ENCODE data around the gene DLG2. TPM values are rescaled to one million over a fixed set of nuclear protein-coding genes. Genes with fewer than 3 reads are reported as not detected.

DLG2 gene
- total and polyA plus RNA-seq, 2 of the 4 experiments (the other 2 are of a cell fraction) = 0.31 to 0.36 TPM

DNA sequence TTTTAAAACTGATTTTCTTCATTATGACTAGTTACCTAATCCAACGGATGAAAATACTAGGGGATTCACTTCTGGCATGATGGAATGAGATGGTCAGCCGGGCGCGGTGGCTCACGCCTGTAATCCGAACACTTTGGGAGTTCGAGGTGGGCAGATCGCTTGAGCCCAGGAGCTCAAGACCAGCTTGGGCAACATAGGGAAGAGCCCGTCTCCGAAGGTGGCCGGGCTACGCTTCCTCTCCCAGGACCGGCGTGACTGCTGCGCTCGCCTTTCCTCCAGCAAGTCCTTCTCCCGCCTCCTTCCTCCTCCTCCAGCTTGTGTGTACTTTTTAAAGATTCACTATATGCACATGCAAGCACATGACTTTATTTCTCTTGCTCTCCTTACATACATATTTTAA is 1835.6 kb downstream of the DLG2 start:
- ChIA-PET CTCF (no interaction called here), POLR2A (ENCODE audit: unreplicated experiment) (no interaction called here)
- Histone ChIP-seq H3K4ac (ENCODE audit: low read depth, low read length) (no peak overlapping the region), H3K56ac (ENCODE audit: extremely low read depth, insufficient read depth, low read length) (no peak overlapping the region), H3K9me3 (ENCODE audit: control insufficient read depth, insufficient read depth, low read length) (no peaks in the 10 kb centered on the region), H3K27me3 (ENCODE audit: control insufficient read depth, insufficient read depth, low read length) (no peaks in the 10 kb centered on the region), H2AK9ac (replicated peaks; ENCODE audit: low read depth, low read length, poor library complexity) (no peak overlapping the region), H4K20me1 (ENCODE audit: insufficient read depth, low read length) (no peaks in the 10 kb centered on the region), H4K5ac (ENCODE audit: low read depth, low read length) (no peak overlapping the region), H2BK20ac (ENCODE audit: low read depth, low read length) (no peak overlapping the region), H4K91ac (ENCODE audit: insufficient read depth, low read depth, low read length) (no peak overlapping the region), H3K4me1 (ENCODE audit: control insufficient read depth, insufficient read depth, low read length) (no peaks in the 10 kb centered on the region), H3K36me3 (ENCODE audit: control insufficient read depth, insufficient read depth, low read length) (no peaks in the 10 kb centered on the region), H4K8ac (ENCODE audit: low read depth in 2 of 2, low read length in 2 of 2) (no peak overlapping the region), H2AK5ac (ENCODE audit: low read depth, low read length) (no peak overlapping the region), H3K79me1 (ENCODE audit: low read depth in 1 of 2, low read length in 2 of 2) (no peaks in the 10 kb centered on the region), H3K4me3 (ENCODE audit: insufficient read depth, low read depth, low read length) (no peak overlapping the region), H3K23ac (ENCODE audit: low read depth, low read length) (no peak overlapping the region), H2BK120ac (ENCODE audit: low read depth, low read length) (no peak overlapping the region), H3K9ac (ENCODE audit: low read depth, low read length) (no peak overlapping the region), H3K27ac (ENCODE audit: insufficient read depth, low read length) (no peak overlapping the region), H2AFZ (replicated peaks; ENCODE audit: low read length, poor library complexity) (no peak overlapping the region), H3K9me1 (ENCODE audit: insufficient read depth, low read length) (no peaks in the 10 kb centered on the region), H3K4me2 (ENCODE audit: low read depth, low read length) (no peak overlapping the region), H3K14ac (replicated peaks; ENCODE audit: low read depth, low read length) (no peak overlapping the region), H3K18ac (ENCODE audit: low read depth, low read length) (no peak overlapping the region), H2BK5ac (ENCODE audit: low read depth, low read length, poor library complexity, severe bottlenecking) (no peak overlapping the region), H2BK15ac (ENCODE audit: low read depth, low read length) (no peak overlapping the region)
- DNase-seq = no peak
- WGBS, 2 experiments (ENCODE audit: extremely low coverage in 2 of 2, insufficient read length in 1 of 2) = 80% methylated on average over 2 of the region's 17 CpGs; no CpG with 5 or more reads in 1 of the 2 experiments
- no TSS peak for BruUV-seq (replicated peaks)
- in situ Hi-C loops (cut with MboI; ENCODE audit: low sequenced_read_pairs) = no loop called here
- dilution Hi-C loops (cut with HindIII; ENCODE audit: low sequenced_read_pairs, unreplicated experiment) = no loop called here
- ATAC-seq (ENCODE audit: low read depth) = no peak
- intact Hi-C loops (cut with micrococcal nuclease) = no loop called here
- TF ChIP-seq FOS (IDR thresholded peaks at IDR 0.05; ENCODE audit: low read depth, low read length) = no peak
- no peak for TF ChIP-seq POLR2A (IDR thresholded peaks at IDR 0.05; ENCODE audit: low read depth, low read length)
- TF ChIP-seq, protein P1, sequence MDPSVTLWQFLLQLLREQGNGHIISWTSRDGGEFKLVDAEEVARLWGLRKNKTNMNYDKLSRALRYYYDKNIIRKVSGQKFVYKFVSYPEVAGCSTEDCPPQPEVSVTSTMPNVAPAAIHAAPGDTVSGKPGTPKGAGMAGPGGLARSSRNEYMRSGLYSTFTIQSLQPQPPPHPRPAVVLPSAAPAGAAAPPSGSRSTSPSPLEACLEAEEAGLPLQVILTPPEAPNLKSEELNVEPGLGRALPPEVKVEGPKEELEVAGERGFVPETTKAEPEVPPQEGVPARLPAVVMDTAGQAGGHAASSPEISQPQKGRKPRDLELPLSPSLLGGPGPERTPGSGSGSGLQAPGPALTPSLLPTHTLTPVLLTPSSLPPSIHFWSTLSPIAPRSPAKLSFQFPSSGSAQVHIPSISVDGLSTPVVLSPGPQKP (IDR thresholded peaks at IDR 0.05; ENCODE audit: borderline replicate concordance, low read depth, low read length) = no peak
- TF ChIP-seq MXI1 (IDR thresholded peaks at IDR 0.05; ENCODE audit: borderline replicate concordance, low read depth, low read length) = no peak
- TF ChIP-seq SMC3 (IDR thresholded peaks at IDR 0.05; ENCODE audit: low read depth, low read length) = no peak
- no peak for TF ChIP-seq BHLHE40 (IDR thresholded peaks at IDR 0.05; ENCODE audit: low read depth, low read length)
- TF ChIP-seq, protein P2, sequence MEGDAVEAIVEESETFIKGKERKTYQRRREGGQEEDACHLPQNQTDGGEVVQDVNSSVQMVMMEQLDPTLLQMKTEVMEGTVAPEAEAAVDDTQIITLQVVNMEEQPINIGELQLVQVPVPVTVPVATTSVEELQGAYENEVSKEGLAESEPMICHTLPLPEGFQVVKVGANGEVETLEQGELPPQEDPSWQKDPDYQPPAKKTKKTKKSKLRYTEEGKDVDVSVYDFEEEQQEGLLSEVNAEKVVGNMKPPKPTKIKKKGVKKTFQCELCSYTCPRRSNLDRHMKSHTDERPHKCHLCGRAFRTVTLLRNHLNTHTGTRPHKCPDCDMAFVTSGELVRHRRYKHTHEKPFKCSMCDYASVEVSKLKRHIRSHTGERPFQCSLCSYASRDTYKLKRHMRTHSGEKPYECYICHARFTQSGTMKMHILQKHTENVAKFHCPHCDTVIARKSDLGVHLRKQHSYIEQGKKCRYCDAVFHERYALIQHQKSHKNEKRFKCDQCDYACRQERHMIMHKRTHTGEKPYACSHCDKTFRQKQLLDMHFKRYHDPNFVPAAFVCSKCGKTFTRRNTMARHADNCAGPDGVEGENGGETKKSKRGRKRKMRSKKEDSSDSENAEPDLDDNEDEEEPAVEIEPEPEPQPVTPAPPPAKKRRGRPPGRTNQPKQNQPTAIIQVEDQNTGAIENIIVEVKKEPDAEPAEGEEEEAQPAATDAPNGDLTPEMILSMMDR (conservative IDR thresholded peaks at IDR 0.05; ENCODE audit: low read depth, low read length) = no peak
- TF ChIP-seq RCOR1 (IDR thresholded peaks at IDR 0.05; ENCODE audit: insufficient replicate concordance, low read length) = no peak
- TF ChIP-seq CHD1 (IDR thresholded peaks at IDR 0.05; ENCODE audit: low read depth, low read length) = no peak
- TF ChIP-seq NFE2L2 (IDR thresholded peaks at IDR 0.05; ENCODE audit: low read depth, low read length) = no peak
- TF ChIP-seq MAFK (IDR thresholded peaks at IDR 0.05; ENCODE audit: low read depth, low read length) = no peak
- no peak for TF ChIP-seq RFX5 (IDR thresholded peaks at IDR 0.05; ENCODE audit: low read depth, low read length)
- TF ChIP-seq CEBPB (IDR thresholded peaks at IDR 0.05; ENCODE audit: low read depth, low read length) = no peak
- TF ChIP-seq MAZ (IDR thresholded peaks at IDR 0.05; ENCODE audit: borderline replicate concordance, low read depth, low read length) = no peak
- no peak for TF ChIP-seq RAD21 (IDR thresholded peaks at IDR 0.05; ENCODE audit: low read length)
- TF ChIP-seq, protein P3, sequence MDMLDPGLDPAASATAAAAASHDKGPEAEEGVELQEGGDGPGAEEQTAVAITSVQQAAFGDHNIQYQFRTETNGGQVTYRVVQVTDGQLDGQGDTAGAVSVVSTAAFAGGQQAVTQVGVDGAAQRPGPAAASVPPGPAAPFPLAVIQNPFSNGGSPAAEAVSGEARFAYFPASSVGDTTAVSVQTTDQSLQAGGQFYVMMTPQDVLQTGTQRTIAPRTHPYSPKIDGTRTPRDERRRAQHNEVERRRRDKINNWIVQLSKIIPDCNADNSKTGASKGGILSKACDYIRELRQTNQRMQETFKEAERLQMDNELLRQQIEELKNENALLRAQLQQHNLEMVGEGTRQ (IDR thresholded peaks at IDR 0.05; ENCODE audit: low read depth, low read length) = no peak

Data from IMR-90 (cell line).